Mucosa of stomach (tissue), 1 donor: Measurements from ENCODE around the gene PSMB4.
"Not testable (repeated sequence)": the region's sequence is repeated elsewhere in the genome, so short reads cannot be mapped to it uniquely, and the experiment has no call there.

ENCODE experiments used
- H3K27me3 ChIP-seq: one replicate; pipeline ENCODE4 v1.7.0; 2013; ENCODE audit warnings: mild to moderate bottlenecking, low read length; ENCODE audit not compliant: control insufficient read depth, insufficient read depth
- H3K36me3 ChIP-seq: one replicate; pipeline ENCODE4 v1.7.0; 2013; ENCODE audit warnings: low read length; ENCODE audit not compliant: control insufficient read depth, insufficient read depth
- H3K4me1 ChIP-seq: one replicate; pipeline ENCODE4 v1.7.0; 2013; ENCODE audit warnings: mild to moderate bottlenecking, low read length; ENCODE audit not compliant: control insufficient read depth, insufficient read depth
- H3K4me3 ChIP-seq: one replicate; pipeline ENCODE4 v1.7.0; 2013; ENCODE audit warnings: low read length
- H3K9ac ChIP-seq: one replicate; pipeline ENCODE4 v1.7.0; 2013; ENCODE audit warnings: mild to moderate bottlenecking, low read length, moderate library complexity
- H3K9me3 ChIP-seq: one replicate; pipeline ENCODE4 v1.7.0; 2013; ENCODE audit warnings: mild to moderate bottlenecking, low read length, moderate library complexity; ENCODE audit not compliant: control insufficient read depth
- donor health status: Pancreatic carcinoma.

The PSMB4 gene

GRCh38 chr1:151399324-151400171 lies at the start of gene PSMB4:
Gene PSMB4, plus strand, starts transcription at chr1:151399573. Its CDS starts 15 bp downstream, at chr1:151399588.
- Histone ChIP-seq H3K27me3 (no peaks in the 10 kb centered on the region), H3K36me3 (peaks cover 5% of the 10 kb centered on the region), H3K4me3 (peak within 1 kb of the TSS; percentile 85), H3K9me3 (no peaks in the 10 kb centered on the region), H3K4me1 (peaks cover 12% of the 10 kb centered on the region), H3K9ac (peak within 1 kb of the TSS; percentile 92)

- H3K27me3 ChIP-seq: not testable (repeated sequence)
Observed at GRCh38 chr1:151350323-151350722, 49.0 kb upstream of the PSMB4 start.

GRCh38 chr1:151352021-151352718 lies 47.2 kb upstream of the PSMB4 start:
- H3K9ac ChIP-seq: no peak overlapping the region
- H3K9me3 ChIP-seq: no peaks in the 10 kb centered on the region
- H3K4me1 ChIP-seq: peaks cover 5% of the 10 kb centered on the region
- no peaks in the 10 kb centered on the region for H3K27me3 ChIP-seq
- H3K4me3 ChIP-seq: no peak overlapping the region
- H3K36me3 ChIP-seq: no peaks in the 10 kb centered on the region

More at GRCh38 chr1:151350323-151350722, 49.0 kb upstream of the PSMB4 start:
- not testable (repeated sequence) for H3K4me3 ChIP-seq, H3K9me3 ChIP-seq, H3K36me3 ChIP-seq, H3K9ac ChIP-seq
- H3K4me1 ChIP-seq: peaks cover 14% of the 10 kb centered on the region

DNA sequence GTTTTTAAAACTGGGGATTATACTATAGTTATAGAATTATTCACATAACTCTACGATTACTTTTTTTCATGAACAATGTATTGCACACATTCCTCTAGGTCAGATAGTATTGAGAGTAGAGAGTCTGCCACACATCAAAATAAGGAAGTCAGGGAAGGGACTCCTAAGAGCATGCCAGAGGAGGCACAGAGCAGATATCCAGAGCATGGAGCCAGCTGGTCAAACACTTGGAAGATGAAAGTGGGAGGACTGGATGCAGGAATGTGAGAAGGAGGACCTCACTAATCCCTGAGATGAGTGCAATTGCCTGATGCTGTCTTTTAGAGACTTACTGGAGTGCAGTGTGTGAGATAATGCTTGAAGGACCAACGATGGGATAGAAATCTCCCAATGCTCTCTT lies 42.7 kb upstream of the PSMB4 start:
- Histone ChIP-seq H3K27me3 (no peaks in the 10 kb centered on the region), H3K9me3 (no peaks in the 10 kb centered on the region), H3K4me3 (no peak overlapping the region), H3K9ac (no peak overlapping the region), H3K36me3 (no peaks in the 10 kb centered on the region), H3K4me1 (no peaks in the 10 kb centered on the region)

GRCh38 chr1:151361883-151362282 lies 37.5 kb upstream of the PSMB4 start:
- Histone ChIP-seq H3K27me3 (no peaks in the 10 kb centered on the region), H3K4me3 (no peak overlapping the region), H3K9me3 (no peaks in the 10 kb centered on the region), H3K9ac (no peak overlapping the region), H3K36me3 (peaks cover 28% of the 10 kb centered on the region), H3K4me1 (no peaks in the 10 kb centered on the region)

- Histone ChIP-seq H3K9ac (no peak overlapping the region), H3K4me1 (no peaks in the 10 kb centered on the region), H3K9me3 (no peaks in the 10 kb centered on the region), H3K27me3 (no peaks in the 10 kb centered on the region), H3K4me3 (no peak overlapping the region), H3K36me3 (peaks cover 28% of the 10 kb centered on the region)
Observed at GRCh38 chr1:151362308-151363155, 36.8 kb upstream of the PSMB4 start.

- Histone ChIP-seq H3K9ac (no peak overlapping the region), H3K36me3 (peaks cover 34% of the 10 kb centered on the region), H3K27me3 (no peaks in the 10 kb centered on the region), H3K9me3 (no peaks in the 10 kb centered on the region), H3K4me3 (no peak overlapping the region), H3K4me1 (peaks cover 21% of the 10 kb centered on the region)
Observed at GRCh38 chr1:151364996-151365395, 34.4 kb upstream of the PSMB4 start.

GRCh38 chr1:151367658-151368392 lies 31.5 kb upstream of the PSMB4 start:
- peaks cover 34% of the 10 kb centered on the region for H3K36me3 ChIP-seq
- no peaks in the 10 kb centered on the region for H3K9me3 ChIP-seq
- peaks cover 38% of the 10 kb centered on the region for H3K4me1 ChIP-seq
- H3K4me3 ChIP-seq: no peak overlapping the region
- H3K27me3 ChIP-seq: no peaks in the 10 kb centered on the region
- no peak overlapping the region for H3K9ac ChIP-seq

DNA sequence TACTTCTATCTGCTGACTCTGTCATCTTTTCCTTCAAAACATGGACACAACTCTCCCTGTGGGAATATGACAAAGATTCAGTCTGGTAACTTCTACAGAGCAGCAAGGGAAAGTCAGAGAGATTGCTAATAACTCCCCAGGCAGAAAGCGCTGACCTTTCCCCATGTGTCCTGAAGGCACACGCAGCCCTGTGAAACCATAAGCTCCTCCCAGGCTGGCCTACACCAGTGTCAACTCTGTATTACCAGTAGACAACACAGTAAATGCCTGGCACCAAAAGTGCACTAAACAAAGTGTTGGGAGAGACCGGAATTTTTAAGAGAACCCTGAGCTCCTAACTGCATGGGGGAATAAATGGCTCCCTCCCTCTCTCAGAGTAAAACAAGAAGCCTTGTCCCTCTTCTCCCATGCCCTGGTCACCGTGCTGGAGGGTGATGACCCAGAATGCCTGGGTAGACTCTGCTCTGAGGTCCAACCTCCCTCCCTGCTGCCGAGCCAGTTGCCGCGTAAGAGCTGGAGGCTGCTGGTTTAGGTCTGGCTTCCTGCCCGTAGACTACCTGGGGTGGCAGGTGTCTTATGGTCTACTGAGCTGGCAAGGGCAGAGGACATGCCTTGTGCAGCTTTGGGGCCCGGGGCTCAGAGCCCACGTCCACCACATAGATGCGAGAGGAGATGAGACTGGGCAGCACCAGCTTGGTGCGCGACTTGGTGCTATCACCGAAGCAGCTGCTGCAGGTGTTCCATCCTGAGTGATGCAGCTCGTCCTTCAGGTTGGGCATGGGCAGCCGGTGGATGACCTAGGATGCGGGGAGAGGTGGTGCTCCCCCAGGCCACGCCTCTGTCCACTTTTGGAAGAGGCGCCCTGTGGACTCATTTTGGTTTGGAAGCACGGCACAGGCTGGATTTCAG lies 30.7 kb upstream of the PSMB4 start:
- Histone ChIP-seq H3K4me1 (peaks cover 46% of the 10 kb centered on the region), H3K9me3 (no peaks in the 10 kb centered on the region), H3K4me3 (no peak overlapping the region), H3K27me3 (no peaks in the 10 kb centered on the region), H3K9ac (no peak overlapping the region), H3K36me3 (peaks cover 34% of the 10 kb centered on the region)

DNA sequence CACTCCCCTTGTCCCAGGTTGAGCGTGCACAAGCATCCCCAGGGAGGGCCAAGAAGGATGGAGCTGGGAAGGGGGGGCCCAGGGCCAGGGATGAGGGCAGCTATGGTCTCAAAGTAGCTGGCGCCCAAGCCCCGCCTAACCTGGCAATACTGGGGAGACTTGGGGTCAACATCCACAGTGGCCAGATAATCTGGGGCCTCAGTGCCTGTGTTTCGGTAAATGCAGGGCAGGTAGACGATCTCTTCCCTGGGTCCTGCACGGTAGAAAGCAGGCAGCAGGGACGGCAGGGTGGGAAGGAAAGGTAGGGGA lies 30.1 kb upstream of the PSMB4 start:
- H3K36me3 ChIP-seq: peaks cover 33% of the 10 kb centered on the region
- no peak overlapping the region for H3K4me3 ChIP-seq
- H3K9ac ChIP-seq: no peak overlapping the region
- H3K9me3 ChIP-seq: no peaks in the 10 kb centered on the region
- peaks cover 52% of the 10 kb centered on the region for H3K4me1 ChIP-seq
- H3K27me3 ChIP-seq: no peaks in the 10 kb centered on the region

GRCh38 chr1:151369621-151370048 lies 29.7 kb upstream of the PSMB4 start:
- Histone ChIP-seq H3K9me3 (no peaks in the 10 kb centered on the region), H3K4me1 (peaks cover 53% of the 10 kb centered on the region), H3K4me3 (no peak overlapping the region), H3K9ac (no peak overlapping the region), H3K36me3 (peaks cover 29% of the 10 kb centered on the region), H3K27me3 (no peaks in the 10 kb centered on the region)
